Measurements from ENCODE around the gene ADA.

Gene ADA

DNA sequence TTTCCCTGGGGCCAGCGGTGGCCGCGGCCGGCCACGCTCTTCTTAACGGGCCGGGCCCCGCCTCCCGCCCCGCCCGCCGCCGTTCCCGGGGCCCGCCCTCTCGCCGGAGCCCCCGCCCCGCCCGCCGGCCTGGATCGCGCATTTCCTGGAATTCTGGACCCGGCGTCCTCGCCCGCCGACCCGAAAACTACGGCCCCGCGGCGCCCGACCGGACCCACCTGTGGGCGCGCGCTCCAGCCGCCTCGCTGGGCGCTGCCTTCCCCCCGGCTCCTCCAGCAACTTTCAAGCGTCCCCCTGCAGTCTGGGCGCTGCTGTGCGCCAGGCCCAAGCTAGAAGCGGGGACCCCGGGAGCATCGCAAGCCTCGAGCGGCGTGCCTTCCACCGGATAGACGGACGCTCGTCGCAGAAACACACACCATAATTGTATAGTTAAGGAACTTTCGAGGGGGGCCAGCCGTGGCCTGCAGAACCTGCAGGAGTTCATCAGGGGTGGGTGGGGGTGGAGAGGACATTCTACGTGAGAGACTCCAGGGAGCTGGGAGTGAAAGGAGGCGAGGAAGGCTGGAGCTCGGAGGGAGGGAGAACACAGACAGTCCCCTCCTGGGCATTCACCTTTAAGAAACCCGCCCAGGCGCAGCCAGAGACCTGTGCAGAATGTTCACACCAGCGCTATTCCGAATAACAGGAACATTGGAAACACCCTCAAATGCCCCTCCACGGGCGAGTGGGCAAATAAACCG is at the start of gene ADA:
Gene ADA (minus strand): TSS at position 16 of the 740 bp plus-strand sequence. CDS start 92 bp downstream, outside the sequence.
- peak; percentile 64 for DNase-seq

DNA sequence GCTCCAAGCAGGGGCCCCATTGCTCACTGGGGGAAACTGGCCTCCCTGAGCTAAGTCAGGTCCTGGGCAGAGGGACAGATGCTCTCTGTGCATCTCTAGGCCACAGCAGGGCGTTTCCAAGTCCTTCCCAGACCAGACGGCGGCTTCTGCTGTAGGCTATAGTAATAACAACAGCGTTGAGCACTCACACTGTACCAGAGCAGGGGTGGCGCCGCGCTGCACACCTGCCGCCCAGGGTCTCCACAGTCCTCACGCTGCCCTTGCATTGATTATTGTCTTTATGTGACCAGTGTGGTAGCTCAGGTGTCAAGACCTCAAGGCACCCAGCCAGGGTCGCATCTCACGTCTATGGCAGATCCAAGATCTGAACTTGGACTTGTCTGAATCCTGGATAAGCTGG is 48.8 kb upstream of the ADA start:
- no peak for DNase-seq

DNA sequence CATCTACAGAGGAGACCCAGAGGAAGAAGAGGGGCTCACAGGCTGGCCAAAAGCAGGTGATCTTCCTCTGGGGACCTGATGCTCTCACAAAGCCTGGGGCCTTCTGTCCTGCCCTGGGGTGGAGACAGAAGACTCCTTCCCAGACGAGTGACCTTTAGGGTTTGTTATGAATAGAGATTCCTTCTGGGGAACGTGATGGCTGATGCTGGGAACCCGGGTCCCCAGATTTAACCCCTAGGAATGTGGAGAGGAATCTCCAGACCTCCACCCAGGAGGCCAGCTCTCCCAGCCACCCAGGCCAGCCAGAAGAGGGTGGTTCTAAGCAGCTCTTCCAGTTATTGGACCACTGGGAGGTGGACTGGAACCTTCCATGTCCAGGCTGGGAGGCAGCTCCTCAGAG is 46.9 kb upstream of the ADA start:
- no peak for DNase-seq

DNA sequence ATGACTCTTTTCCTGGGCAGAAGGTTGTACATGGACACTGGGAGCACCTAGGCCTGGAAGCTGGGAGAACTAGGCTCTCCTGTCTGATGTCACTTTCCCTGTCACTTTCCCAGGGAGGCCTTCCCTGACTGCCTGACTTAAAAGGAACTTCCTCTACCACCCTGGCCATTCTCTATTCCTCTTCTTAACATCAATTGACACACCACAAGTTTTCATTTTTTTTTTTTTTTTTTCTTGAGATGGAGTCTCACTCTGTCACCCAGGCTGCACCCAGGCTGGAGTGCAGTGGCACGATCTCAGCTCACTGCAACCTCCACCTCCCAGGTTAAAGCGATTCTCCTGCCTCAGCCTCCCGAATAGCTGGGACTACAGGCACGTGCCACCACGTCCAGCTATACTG is 45.5 kb upstream of the ADA start:
- peak; percentile 41 for DNase-seq

DNA sequence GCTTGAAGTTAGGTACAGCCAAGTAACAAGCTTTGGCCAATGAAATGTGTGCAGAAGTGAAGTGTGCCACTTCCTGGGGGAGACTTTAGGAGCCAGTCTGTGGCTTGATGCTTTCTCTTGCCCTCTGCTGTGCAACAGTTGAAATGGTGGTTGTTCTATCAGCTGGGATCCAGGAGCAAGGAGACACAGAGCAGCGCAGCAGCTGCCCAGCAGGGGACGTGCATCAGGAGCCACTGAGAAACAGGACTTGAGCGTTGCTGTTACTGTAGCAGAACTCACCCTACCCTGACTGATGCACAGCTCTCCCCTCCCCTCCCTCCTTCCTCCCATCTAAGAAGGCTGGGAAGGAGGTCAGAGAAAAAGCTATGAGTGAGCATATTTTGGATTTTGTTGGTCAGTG is 44.8 kb upstream of the ADA start:
- DNase-seq: no peak

DNA sequence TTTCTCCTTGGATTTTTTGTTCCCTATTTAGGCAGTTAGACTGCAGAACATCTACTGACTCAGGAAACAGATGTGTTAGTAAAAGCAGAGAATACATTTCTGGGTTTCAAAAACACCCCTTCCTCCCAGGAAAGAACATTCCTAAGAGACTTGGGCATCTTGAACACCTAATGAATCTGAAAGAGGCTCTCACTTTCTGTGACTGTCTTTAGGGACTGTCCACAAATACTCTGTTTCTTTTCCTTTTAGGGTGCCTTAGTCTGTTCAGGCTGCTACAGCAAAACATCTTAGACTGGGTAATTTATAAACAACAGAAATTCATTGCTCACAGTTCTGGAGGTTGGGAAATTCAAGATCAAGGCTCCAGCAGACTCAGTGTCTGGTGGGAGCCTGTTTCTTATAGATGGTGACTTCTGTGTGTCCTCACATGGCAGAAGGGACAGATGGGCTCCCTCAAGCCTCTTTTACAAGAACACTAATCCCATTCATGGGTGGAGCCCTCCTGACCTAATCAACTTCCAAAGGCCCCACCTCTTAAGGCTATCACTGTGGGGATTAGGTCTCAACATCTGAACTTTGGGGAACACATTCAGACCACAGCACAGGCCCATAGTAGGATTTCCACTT is 44.3 kb upstream of the ADA start:
- DNase-seq: no peak

DNA sequence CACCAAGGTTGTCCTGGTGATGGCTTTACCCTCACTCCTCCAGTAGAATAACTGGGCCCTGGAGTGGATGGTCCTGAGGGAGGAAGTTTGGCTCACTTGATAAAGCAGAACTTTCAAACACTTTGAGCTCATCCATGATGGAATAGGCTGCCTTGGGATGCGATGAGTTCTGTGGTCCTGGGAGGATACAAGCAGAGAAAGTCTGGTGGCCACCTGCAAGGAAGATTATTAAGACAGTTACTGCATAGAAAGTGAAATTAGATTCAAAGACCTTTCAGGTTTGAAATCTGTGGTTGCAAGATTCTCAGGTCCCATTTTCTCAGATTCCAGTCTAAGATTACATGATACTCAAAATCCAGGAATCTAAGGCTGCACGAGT is 43.8 kb upstream of the ADA start:
- DNase-seq: no peak

DNA sequence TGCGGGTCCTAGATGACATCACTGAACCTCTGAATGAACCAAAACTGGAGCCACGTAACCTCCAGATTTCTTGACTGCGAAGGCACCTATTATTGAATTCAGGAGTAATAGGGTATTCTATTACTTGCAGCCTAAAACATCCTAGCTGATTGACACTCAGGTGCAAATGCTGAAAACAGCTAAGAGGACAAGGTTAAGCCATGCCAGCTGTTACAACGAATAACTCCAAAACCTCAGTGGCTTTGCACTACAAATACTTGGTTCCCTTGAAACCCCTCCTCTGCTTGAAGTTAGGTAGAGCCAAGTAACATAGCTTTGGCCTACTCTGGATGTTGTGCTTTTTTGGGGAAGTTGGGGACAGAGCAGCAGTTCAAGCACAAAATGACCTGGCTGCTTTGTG is 42.7 kb upstream of the ADA start:
- DNase-seq: no peak

DNA sequence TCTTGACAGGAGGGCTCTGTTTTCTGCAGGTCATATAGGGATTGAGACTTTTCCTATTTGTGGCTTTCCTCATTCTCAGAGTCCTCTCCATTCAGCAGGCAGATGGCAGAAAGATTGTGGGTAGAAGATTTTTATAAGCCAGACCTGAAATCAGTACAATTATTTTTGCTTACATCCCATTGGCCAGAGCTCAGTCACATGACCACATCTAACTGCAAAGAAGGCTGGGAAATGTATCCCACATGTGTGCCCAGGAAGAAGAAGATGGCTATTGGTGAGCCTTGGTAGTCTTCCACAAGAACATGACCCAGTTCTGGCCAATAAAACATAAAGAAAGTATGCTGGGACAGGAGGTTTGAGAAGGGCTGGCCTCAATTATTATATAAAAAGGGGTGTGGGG is 42.1 kb upstream of the ADA start:
- no peak for DNase-seq

DNA sequence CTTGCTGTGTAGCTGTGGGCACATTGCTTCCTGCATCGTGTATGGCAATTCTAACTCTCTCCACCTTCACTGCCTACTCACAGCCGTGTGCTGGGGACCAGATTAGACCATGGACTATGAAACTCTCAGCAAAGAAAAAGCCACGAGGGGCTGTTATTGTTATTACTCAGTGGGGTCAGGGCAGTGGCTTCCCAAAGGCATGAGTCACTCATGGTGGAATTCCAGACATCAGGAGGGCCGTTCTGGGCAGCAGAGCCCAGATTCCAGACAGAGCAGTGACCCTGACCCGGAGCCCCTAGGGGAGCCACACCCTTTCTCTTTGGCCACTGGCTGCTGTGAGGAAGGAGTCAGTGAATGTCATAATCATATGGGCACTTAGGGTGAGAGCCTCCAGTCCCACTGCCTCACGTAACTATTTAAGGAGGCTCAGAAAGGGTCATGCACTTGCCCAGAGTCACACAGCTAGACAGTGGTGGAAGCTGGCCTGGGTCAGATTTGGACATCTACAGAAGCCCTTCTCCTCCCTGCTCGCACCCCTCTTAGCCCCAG is 41.5 kb upstream of the ADA start:
- DNase-seq: no peak

DNA sequence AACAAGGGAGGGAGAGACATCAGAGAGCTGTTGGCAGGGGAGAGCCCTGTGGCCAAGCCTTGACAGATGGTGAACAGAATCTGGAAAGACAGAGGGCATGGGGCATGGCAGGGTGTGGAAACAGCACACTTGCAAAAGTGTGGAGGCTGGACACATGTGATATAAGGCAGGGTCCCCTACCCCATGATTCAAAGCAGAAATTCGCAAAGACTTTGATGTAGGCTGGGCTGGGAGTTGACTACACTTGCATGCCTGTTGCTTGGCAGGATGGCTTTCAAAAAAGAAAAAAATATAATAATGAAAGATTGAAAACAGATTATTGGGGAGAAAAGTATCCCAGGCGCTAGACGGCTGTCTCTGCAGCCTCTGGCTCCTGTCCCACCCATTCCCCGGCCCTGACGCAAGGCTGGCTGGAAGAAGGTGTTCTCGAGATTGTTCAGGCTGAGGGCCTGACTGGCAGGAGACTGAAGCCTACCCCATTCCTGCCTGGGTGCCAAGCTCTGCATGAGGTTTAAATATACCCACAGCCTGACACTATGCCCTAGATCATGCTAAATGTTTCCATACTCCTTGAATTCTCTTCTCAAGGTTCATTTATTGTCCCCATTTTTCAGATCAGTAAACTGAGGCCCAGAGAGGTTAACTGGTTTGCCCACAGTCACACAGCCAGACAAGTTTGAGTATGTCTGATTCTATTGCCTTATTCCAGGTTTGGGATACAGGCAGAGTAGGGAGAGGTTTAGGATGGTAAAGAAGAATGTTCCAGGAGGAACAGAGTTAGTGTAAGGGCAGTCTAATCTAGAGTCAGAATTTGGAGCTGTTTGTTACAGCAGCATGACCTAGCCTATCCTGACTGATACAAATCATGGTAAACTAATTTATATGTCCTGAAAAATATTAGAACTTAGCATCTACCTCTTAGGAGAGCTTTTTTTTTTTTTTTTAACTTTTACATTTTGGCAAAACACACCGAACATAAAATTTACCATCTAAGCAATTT is 40.2 kb upstream of the ADA start:
- no peak for DNase-seq

DNA sequence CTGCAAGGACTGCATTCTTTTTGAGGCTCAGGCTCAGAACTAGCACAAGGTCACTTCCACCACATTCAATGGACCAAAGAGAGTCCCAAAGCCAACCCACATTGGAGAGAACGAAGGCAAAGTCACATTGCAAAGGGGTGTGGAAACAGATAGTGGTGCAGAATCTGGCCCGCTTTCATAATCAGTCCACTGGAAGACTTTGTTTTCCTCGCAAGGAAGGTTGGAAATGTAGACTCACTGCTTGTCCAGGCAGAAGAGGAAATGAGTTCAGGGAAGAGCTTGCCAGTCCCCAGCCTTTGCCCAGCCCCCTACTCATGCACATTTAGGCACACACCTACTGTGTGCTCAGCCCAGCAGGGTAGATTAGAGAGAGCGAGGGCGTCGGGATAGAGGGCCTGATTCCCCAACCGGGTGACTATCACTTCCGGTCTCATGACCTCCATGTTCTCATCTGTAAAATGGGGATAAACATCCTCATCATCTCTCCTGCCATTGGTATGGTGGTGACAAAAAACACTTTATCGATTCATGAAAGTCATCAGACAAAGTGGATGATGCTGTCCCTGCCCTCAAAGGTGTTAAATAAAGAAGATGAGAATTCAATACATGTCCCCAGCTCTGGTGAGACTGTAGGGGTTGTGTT is 39.4 kb upstream of the ADA start:
- DNase-seq: no peak

DNA sequence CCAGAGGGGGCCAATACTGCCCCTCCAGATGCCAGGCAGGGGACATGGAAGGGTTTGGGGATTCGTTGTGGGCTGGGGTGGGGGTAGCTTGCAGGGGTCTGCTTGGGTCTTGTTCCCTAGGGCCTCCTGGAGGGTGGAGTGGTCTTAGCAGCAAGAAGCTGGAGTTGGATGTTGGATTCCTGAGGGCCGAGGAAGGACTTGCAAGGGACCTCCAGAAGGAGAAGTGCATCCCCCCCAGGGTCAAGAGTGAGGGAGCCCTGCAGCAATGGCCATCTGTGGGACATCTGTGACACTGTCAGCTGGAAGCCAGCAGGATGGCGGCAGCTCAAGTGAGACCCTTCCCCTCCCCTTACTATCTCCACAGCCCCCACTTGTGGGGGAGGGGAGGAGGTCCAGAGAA is 38.3 kb upstream of the ADA start:
- DNase-seq: no peak

DNA sequence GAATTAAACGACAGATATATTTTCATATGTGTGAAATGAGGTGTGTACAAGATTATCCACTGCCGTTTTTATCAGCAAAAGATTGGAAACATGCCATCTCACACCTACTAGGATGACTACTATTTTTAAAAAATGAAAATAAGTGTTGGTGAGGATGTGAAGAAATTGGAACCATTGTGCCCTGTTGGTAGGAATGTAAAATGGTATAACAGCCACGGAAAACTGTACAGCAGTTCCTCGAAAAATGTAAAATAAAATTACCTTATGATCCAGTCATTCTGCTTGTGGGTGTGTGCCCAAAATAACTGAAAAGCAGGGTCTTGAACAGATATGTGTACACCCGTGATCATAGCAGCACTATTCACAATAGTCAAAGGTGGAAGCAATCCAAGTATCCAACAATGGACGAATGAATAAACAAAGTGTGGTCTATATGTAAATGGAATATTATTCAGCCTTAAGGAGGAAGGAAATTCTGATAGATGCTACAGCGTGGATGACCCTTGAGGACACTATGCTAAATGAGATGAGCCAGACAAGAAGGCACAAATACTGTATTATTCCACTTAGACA is 36.6 kb upstream of the ADA start:
- no peak for DNase-seq

DNA sequence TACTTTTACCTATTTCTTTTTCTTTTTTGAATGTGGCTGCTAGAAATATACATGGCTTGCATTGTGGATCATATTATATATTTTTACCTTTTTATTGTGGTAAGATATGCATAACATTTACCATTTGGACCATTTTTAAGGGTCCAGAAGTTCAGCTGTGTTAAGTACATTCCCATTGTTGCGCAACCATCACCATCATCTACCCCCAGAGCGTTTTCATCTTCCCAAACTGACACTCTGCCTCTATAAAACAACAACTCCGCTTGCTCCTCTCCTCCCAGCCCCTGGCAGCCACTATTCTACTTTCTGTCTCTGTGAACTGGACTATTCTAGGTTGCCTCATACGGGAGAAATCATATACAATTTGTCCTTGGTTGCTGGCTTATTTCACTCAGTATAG is 35.4 kb upstream of the ADA start:
- no peak for DNase-seq

DNA sequence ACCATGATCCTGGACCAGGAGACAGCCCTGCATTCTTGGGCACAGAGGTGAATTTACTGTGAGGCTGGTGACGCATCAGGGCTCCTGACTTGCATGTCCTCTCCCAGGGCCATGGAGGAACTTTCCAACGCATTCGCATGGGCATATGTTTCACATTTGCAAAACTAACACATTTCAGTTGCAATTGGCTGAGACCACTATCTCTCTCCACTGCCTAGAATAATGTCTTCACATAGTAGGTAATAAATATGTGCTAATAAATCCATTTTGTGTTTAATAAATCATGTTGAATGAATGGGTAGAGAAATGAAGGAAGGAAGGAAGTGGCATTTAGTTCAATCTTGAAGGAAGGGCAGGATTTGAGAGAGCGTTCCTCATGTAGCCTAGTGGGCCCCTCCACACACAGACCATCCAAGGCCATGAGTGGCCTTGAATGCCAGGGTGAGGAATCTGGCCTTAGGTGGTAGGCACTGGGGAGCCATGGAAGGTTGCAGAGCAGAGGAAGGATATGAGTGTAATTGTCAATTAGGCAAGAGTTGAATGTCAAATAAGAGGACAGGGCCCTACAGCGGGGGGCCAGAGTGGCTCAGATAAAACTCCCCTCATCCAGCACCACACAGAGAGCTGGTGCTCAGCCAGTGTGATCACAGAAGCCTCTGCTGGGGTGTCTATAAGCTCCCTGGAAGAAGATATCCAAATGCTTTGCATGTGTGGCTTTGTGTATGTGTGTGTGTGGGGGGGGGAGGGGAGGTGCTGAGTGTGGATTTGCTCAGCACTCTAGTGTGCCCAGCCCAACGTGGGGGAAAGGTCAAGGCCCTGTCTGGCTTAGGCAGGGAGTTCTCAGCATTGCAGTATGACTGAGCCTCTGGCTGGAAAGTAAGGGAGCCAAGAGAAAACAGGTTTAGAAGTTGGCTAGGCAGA is 32.8 kb upstream of the ADA start:
- DNase-seq: no peak

DNA sequence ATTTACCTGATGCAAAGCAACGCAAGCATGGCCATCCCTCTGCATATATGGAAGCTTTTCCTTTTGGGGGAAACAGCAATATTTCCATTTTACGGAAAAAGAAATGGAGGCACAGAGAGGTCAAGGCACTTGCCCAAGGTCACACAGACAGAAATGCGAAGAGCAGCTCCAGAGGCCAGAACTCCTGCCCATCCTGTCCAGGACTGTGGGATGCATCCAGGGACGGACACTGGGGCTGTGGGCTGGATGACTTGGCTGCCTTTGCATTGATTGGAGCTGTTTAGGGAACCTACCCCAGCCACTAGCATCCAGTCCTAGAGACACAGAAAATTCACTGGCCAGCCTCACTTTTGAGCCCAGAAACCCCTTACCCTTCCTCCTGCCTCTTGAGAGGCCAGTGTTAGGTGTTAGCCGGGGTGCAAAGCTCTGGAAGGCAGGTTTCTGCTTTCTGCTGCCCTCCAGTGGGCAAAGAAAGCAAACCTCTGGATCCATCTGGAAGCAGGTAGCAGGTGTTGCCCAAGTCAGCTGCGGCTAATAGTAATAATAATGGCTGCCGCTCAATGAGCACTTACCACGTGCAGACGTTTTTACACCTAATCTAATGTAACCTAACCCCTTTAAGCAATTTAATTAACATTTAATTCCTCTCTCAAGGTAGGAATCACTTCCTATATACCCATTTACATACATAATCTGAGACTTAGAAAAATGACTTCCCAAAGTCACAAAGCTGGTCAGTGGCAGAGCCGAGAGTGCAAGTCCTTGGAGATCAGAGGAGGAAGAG is 32.0 kb upstream of the ADA start:
- peak; percentile 63 for DNase-seq

DNA sequence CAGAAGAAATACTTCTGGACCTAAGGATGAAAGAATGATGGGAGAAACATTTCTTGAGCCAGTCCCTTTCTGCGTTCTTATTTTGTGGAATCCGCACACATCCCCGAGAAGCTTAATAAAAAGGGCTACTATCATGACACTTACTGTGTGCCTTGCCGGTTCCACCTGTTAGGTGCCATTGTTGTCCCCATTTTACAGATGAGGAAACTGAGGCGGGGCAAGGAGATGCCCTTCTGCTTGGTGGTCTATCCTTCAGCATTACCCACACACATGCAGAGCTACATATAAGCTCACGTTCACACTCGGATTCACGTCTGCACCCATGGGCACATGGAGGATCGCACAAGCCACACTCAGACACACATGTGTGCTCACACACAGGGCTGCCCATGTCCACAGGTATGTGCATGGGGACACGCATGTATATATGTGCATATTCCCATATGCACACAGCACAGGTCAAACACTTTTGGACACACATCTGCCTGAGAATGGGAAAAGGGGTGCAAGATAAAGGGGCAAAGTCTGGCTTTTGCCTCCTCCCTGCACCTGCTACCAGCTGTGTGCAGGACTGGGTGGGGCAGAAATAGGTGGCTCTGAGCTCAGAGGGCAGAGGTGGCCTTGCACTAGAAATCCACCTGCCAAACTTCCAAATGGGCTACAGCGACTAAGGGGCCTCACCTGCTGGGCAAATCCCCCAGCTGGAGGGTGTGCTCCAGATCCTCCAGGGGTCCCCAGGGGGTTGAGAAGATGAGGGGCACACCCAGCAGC is 30.5 kb upstream of the ADA start:
- DNase-seq: no peak

DNA sequence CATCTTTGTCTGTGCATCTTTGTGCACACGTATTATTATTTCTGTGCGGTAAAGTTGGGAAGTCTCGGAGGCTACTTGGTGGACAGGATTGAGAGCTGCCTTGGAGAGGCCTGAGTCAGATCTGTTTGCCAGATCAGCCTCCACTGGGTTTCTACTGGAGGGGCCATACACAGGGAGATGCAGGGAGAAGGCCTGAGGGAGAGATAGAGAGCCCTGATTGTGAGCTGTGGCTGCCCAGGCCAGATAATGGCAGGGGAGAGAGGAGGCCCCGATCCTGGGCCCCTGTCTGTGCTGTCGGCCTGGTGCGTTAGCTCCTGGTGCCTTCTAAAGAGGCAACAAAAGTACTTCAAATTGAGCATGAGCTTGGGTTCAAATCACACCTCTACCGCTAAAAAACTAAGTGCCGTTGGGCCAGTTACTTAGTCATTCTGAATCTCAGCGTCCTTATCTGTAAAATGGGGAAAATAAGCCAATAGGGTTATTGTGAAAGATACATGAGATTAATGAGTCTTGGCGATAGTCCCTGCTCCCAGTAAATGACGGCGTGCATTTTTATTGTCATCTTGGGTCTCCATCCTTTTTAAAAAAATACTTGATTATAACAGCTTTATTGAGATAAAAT is 27.6 kb upstream of the ADA start:
- DNase-seq: no peak

Measured in inflammatory macrophage treated with lipopolysaccharide for 4 hours (primary cell).